ENCODE measurements around the gene TMC6. TPM values are rescaled to one million over a fixed set of nuclear protein-coding genes. Genes with fewer than 3 reads are reported as not detected.

TMC6 gene
- total RNA-seq, 1 donor from 2014 or later: 19.6 TPM

DNA sequence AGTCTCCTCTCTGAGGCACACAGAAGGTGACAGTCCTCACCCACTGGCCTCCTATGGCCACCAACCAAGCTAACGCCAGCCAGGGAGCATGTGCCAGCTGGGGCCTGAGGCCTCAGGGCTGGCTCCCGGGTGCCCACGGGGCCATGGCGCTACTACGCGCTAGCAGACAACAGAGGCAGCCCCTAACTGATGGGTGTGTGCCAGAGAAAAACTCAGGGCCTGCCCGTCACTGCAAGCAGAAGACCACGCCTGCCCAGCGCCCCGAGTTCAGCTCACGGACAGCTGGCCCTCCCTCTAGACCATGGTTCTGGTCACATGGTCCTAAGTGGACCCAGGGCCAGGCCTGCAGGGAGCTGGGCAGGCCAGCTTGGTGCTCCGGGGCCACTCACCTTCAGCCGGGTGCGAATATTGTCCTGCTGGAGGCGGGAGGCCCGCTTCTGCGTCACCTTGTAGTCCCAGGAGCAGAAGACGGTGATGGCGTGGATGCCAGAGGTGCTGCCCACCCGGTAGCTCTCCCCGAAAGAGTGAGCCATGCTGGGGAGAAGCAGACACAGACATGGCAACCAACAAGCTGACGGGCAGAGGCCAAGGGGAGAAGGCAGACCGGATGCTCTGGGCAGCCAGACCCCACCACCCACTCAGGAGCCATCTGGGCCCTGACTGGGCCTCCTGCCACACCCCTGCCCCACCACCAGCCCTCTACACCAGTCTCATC, 6.2 kb downstream of the TMC6 start:
- no peak for DNase-seq (ENCODE audit: low spot score)
- TF ChIP-seq, protein P1, sequence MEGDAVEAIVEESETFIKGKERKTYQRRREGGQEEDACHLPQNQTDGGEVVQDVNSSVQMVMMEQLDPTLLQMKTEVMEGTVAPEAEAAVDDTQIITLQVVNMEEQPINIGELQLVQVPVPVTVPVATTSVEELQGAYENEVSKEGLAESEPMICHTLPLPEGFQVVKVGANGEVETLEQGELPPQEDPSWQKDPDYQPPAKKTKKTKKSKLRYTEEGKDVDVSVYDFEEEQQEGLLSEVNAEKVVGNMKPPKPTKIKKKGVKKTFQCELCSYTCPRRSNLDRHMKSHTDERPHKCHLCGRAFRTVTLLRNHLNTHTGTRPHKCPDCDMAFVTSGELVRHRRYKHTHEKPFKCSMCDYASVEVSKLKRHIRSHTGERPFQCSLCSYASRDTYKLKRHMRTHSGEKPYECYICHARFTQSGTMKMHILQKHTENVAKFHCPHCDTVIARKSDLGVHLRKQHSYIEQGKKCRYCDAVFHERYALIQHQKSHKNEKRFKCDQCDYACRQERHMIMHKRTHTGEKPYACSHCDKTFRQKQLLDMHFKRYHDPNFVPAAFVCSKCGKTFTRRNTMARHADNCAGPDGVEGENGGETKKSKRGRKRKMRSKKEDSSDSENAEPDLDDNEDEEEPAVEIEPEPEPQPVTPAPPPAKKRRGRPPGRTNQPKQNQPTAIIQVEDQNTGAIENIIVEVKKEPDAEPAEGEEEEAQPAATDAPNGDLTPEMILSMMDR (IDR thresholded peaks at IDR 0.05): no peak
- Mint-ChIP-seq H3K27me3 (ENCODE audit: low read depth) (no peaks in the 10 kb centered on the region), H3K27ac (ENCODE audit: unreplicated experiment) (no peak overlapping the region), H3K4me1 (ENCODE audit: low read depth) (peaks cover 4% of the 10 kb centered on the region), H3K9me3 (ENCODE audit: low read depth) (no peaks in the 10 kb centered on the region), H3K4me3 (ENCODE audit: unreplicated experiment) (no peak overlapping the region), H3K36me3 (ENCODE audit: low read depth) (peaks cover 2% of the 10 kb centered on the region)

DNA sequence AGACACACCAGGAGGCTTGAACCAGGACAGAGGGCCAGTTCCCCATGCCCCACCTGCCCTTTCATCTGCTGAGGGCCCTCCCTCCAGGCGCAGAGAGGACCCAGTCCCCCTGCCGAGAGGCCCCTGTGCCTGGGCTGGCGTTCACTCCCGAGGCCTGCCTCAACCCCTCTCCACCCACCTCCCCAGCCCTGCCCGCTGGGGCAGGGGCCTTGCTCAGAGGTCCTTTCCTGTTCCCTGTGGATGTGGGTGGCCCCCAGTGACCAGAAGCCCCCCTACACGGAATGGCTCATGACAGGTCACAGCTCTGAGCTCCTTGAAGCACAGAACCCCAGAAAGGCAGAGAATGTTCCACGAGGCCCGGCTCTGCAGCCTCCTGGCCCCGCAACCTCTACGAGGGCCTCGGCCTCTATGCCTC, 6.7 kb downstream of the TMC6 start:
- Mint-ChIP-seq H3K9me3 (ENCODE audit: low read depth) (no peaks in the 10 kb centered on the region), H3K4me3 (ENCODE audit: unreplicated experiment) (no peak overlapping the region), H3K27me3 (ENCODE audit: low read depth) (no peaks in the 10 kb centered on the region), H3K27ac (ENCODE audit: unreplicated experiment) (no peak overlapping the region), H3K36me3 (ENCODE audit: low read depth) (peaks cover 2% of the 10 kb centered on the region), H3K4me1 (ENCODE audit: low read depth) (no peaks in the 10 kb centered on the region)
- TF ChIP-seq, protein P1 (IDR thresholded peaks at IDR 0.05): no peak
- DNase-seq (ENCODE audit: low spot score): no peak

DNA sequence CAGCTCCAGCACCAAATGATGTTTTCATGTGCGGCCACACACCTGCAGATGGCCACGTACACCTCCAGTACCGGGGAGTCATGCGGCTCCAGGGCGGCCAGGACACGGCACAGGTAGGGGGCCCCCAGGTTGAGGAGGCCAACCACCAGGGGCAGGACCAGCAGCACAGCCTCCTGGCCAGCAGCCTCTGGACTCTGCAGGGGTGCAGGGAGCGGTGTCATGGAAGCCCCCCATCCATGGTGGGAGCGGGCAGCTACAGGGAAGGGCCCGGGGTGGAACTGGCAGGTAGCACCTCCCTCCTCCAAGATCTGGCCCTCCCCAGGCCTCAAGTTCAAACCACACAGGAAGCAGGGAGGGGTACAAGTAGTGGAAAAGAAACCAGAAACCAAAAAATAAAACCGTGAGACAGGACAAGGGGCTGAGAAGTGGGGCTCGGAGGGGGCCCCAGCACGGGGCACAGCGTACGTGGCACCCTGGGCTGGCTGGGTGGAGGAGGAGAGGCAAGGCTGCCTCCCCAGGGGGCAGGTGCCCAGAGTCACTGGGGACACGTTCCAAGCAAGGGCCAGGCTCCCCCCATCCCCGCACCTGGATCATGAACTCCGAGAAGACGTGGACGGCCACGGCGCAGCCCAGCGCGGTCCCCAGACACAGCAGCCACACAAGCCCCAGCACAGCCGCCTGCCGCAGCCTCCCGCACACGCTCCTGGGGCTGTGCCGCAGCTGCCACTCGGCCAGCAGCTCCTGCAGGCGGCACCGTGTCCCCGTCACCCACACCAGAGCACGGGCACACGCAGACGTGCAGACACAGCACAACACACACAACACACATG, 7.4 kb downstream of the TMC6 start:
- H3K4me3 Mint-ChIP-seq (ENCODE audit: unreplicated experiment): no peak overlapping the region
- H3K36me3 Mint-ChIP-seq (ENCODE audit: low read depth): peaks cover 2% of the 10 kb centered on the region
- TF ChIP-seq, protein P1 (IDR thresholded peaks at IDR 0.05): no peak
- no peaks in the 10 kb centered on the region for H3K9me3 Mint-ChIP-seq (ENCODE audit: low read depth)
- H3K4me1 Mint-ChIP-seq (ENCODE audit: low read depth): no peaks in the 10 kb centered on the region
- no peaks in the 10 kb centered on the region for H3K27me3 Mint-ChIP-seq (ENCODE audit: low read depth)
- no peak overlapping the region for H3K27ac Mint-ChIP-seq (ENCODE audit: unreplicated experiment)
- DNase-seq (ENCODE audit: low spot score): no peak

DNA sequence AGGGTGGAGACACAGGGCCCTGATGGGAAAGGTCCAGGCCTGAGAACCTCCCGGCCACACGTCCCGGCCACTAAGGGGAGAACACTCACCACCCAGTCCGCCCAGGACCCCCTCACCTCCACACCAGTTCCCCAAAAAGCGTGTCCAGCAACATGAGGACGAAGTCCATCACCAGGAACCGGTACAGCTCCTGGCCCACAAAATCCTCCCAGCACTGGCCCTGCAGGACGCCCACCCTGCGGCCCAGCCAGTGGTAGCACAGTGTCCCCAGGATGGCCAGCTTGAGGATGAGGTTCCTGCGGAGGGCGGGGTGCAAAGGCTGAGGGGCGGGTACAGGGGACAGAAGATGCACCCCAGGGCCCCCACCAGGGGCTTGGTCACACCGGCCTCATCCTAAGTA, 8.0 kb downstream of the TMC6 start:
- Mint-ChIP-seq H3K27me3 (ENCODE audit: low read depth) (no peaks in the 10 kb centered on the region), H3K4me1 (ENCODE audit: low read depth) (no peaks in the 10 kb centered on the region), H3K27ac (ENCODE audit: unreplicated experiment) (no peak overlapping the region), H3K36me3 (ENCODE audit: low read depth) (peaks cover 2% of the 10 kb centered on the region), H3K4me3 (ENCODE audit: unreplicated experiment) (no peak overlapping the region), H3K9me3 (ENCODE audit: low read depth) (no peaks in the 10 kb centered on the region)
- TF ChIP-seq, protein P1 (IDR thresholded peaks at IDR 0.05): no peak
- no peak for DNase-seq (ENCODE audit: low spot score)

DNA sequence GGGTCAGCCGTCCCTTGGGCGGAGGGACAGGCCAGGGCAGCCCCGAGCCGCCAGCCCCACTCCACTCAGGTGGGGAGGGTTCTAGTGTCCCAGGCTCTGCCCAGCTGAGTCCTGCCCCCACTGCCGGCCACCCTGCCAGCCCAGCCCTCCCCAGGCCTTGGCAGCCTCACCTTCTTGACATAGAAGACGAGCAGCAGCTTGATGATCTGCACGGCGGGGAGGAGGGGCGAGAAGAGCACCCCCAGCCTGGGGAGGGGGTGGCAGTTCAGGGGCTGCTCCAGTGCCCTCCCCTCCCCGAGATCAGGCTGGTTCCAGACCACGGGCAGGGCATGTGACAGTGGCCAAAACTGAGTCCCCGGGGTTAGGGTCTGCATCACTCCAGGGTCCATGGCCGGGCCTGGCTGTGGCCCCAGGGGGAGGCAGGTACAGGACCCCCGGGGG, 9.7 kb downstream of the TMC6 start:
- TF ChIP-seq, protein P1 (IDR thresholded peaks at IDR 0.05): no peak
- Mint-ChIP-seq H3K4me3 (ENCODE audit: unreplicated experiment) (no peak overlapping the region), H3K27ac (ENCODE audit: unreplicated experiment) (no peak overlapping the region), H3K9me3 (ENCODE audit: low read depth) (no peaks in the 10 kb centered on the region), H3K4me1 (ENCODE audit: low read depth) (no peaks in the 10 kb centered on the region), H3K27me3 (ENCODE audit: low read depth) (no peaks in the 10 kb centered on the region), H3K36me3 (ENCODE audit: low read depth) (peaks cover 2% of the 10 kb centered on the region)
- DNase-seq (ENCODE audit: low spot score): no peak
